MM.1S (cell line): ENCODE measurements around the gene TBXT.
A peak's percentile ranks its signal among the peaks of the same experiment; 100 is the strongest.
"Not testable (repeated sequence)": the region's sequence is repeated elsewhere in the genome, so short reads cannot be mapped to it uniquely, and the experiment has no call there.

Experiments
- DNase-seq: peaks from one replicate; pipeline ENCODE4 v3.0.0-alpha.2; 2015
- H2AFZ ChIP-seq: fragments of 300-600 bp; sonication (generic); 2 replicates; pipeline ENCODE4 v1.6.0; 2016; ENCODE audit warnings: antibody characterized with exemption, low read length
- H3F3A ChIP-seq: fragments of 300-600 bp; sonication (generic); 2 replicates; pipeline ENCODE4 v1.6.1; 2016; ENCODE audit warnings: mild to moderate bottlenecking, antibody characterized with exemption, low read length, moderate library complexity, mixed read lengths; ENCODE audit not compliant: insufficient read depth
- H3K27ac ChIP-seq: fragments of 300-600 bp; sonication (generic); 2 replicates; pipeline ENCODE4 v1.5.1; 2016; ENCODE audit warnings: mild to moderate bottlenecking, low read length
- H3K27me3 ChIP-seq: fragments of 300-600 bp; sonication (generic); replicated peaks from 2 replicates; pipeline ENCODE4 v1.6.0; 2016; ENCODE audit warnings: low read length; ENCODE audit not compliant: insufficient read depth
- H3K36me3 ChIP-seq: fragments of 300-600 bp; sonication (generic); replicated peaks from 2 replicates; pipeline ENCODE4 v1.6.1; 2016; ENCODE audit warnings: mild to moderate bottlenecking, low read length, mixed read lengths; ENCODE audit not compliant: insufficient read depth
- H3K4me1 ChIP-seq: fragments of 300-600 bp; sonication (generic); 2 replicates; pipeline ENCODE4 v1.6.1; 2016; ENCODE audit warnings: low read length, mixed read lengths
- H3K4me2 ChIP-seq: fragments of 300-600 bp; sonication (generic); 2 replicates; pipeline ENCODE4 v1.6.0; 2016; ENCODE audit warnings: low read depth, low read length
- H3K4me3 ChIP-seq: fragments of 300-600 bp; sonication (generic); 2 replicates; pipeline ENCODE4 v1.5.1; 2016; ENCODE audit warnings: low read length, mixed read lengths
- H3K79me2 ChIP-seq: fragments of 300-600 bp; sonication (generic); 2 replicates; pipeline ENCODE4 v1.6.1; 2016; ENCODE audit warnings: mixed run types, low read length, mixed read lengths
- H3K9ac ChIP-seq: fragments of 300-600 bp; sonication (generic); 2 replicates; pipeline ENCODE4 v1.6.1; 2016; ENCODE audit warnings: low read length, mixed read lengths
- H3K9me2 ChIP-seq: fragments of 300-600 bp; sonication (generic); replicated peaks from 2 replicates; pipeline ENCODE4 v1.6.1; 2016; ENCODE audit warnings: mild to moderate bottlenecking, low read length, mixed read lengths; ENCODE audit not compliant: insufficient read depth
- H3K9me3 ChIP-seq: fragments of 300-600 bp; sonication (generic); replicated peaks from 2 replicates; pipeline ENCODE4 v1.6.1; 2016; ENCODE audit warnings: mild to moderate bottlenecking, low read length, mixed read lengths; ENCODE audit not compliant: insufficient read depth
- H4K20me1 ChIP-seq: fragments of 300-600 bp; sonication (generic); 2 replicates; pipeline ENCODE4 v1.6.1; 2016; ENCODE audit warnings: mild to moderate bottlenecking, low read length, moderate library complexity, mixed read lengths; ENCODE audit not compliant: insufficient read depth
- CTCF ChIP-seq: fragments of 300-600 bp; sonication (generic); IDR thresholded peaks from 2 replicates; pipeline ENCODE4 v1.5.1; 2016; ENCODE audit warnings: antibody characterized with exemption, low read length, mixed read lengths
- EZH2 ChIP-seq: fragments of 300-600 bp; sonication (generic); optimal IDR thresholded peaks from 2 replicates; pipeline ENCODE3; 2017; ENCODE audit warnings: low read depth, mild to moderate bottlenecking, antibody characterized with exemption, low read length, mixed read lengths
- EZH2phosphoT487 ChIP-seq: fragments of 300-600 bp; sonication (generic); IDR thresholded peaks from 2 replicates; pipeline ENCODE4 v1.6.1; 2018; ENCODE audit warnings: antibody characterized with exemption, low read length

Gene TBXT

GRCh38 chr6:166143011-166143410, 24.6 kb downstream of the TBXT start:
- Histone ChIP-seq H3K79me2 (no peaks in the 10 kb centered on the region), H3K9me2 (no peaks in the 10 kb centered on the region), H3K4me3 (no peak overlapping the region), H3K36me3 (no peaks in the 10 kb centered on the region), H3K4me1 (no peaks in the 10 kb centered on the region), H3K9me3 (no peaks in the 10 kb centered on the region), H2AFZ (no peak overlapping the region), H3F3A (no peaks in the 10 kb centered on the region), H3K4me2 (0 out of 2 replicates have a peak overlapping the region, but pooled peaks have one; percentile 12), H4K20me1 (no peaks in the 10 kb centered on the region), H3K27me3 (no peaks in the 10 kb centered on the region), H3K27ac (no peak overlapping the region), H3K9ac (no peak overlapping the region)
- TF ChIP-seq EZH2 = no peak
- no peak for TF ChIP-seq CTCF
- TF ChIP-seq EZH2phosphoT487 = no peak
- peak; percentile 10 for DNase-seq

- no peak overlapping the region for H2AFZ ChIP-seq
- H4K20me1 ChIP-seq = no peaks in the 10 kb centered on the region
- no peak for TF ChIP-seq EZH2phosphoT487
- no peak overlapping the region for H3K4me2 ChIP-seq
- no peaks in the 10 kb centered on the region for H3K79me2 ChIP-seq
- no peak overlapping the region for H3K9ac ChIP-seq
- no peak overlapping the region for H3K27ac ChIP-seq
- no peak for DNase-seq
- H3F3A ChIP-seq = no peaks in the 10 kb centered on the region
- H3K4me1 ChIP-seq = no peaks in the 10 kb centered on the region
- no peaks in the 10 kb centered on the region for H3K27me3 ChIP-seq
- H3K9me3 ChIP-seq = no peaks in the 10 kb centered on the region
- no peaks in the 10 kb centered on the region for H3K9me2 ChIP-seq
- H3K36me3 ChIP-seq = no peaks in the 10 kb centered on the region
- no peak overlapping the region for H3K4me3 ChIP-seq
Observed at GRCh38 chr6:166127624-166128472, 39.8 kb downstream of the TBXT start.

GRCh38 chr6:166123115-166123514, 44.5 kb downstream of the TBXT start:
- H3K79me2 ChIP-seq, DNase-seq, H3K36me3 ChIP-seq, H3K4me1 ChIP-seq, H3K9ac ChIP-seq, H4K20me1 ChIP-seq, H3K27ac ChIP-seq, H2AFZ ChIP-seq, H3F3A ChIP-seq, H3K9me2 ChIP-seq, H3K4me2 ChIP-seq, H3K4me3 ChIP-seq, H3K9me3 ChIP-seq, H3K27me3 ChIP-seq: not testable (repeated sequence)

GRCh38 chr6:166121726-166122125, 45.9 kb downstream of the TBXT start:
- Histone ChIP-seq H3K4me1 (no peaks in the 10 kb centered on the region), H3K79me2 (no peaks in the 10 kb centered on the region), H3K9ac (no peak overlapping the region), H3K27me3 (no peaks in the 10 kb centered on the region), H3F3A (no peaks in the 10 kb centered on the region), H3K4me2 (no peak overlapping the region), H3K36me3 (no peaks in the 10 kb centered on the region), H2AFZ (no peak overlapping the region), H3K4me3 (no peak overlapping the region), H3K9me2 (no peaks in the 10 kb centered on the region), H3K27ac (no peak overlapping the region), H3K9me3 (no peaks in the 10 kb centered on the region), H4K20me1 (no peaks in the 10 kb centered on the region)
- TF ChIP-seq EZH2phosphoT487 (no peak), CTCF (no peak), EZH2 (no peak)
- DNase-seq = no peak
